ENCODE measurements around the gene DDX41.

DDX41 gene

GRCh38 chr5:177519463-177520235, 2.9 kb upstream of the DDX41 start:
- peaks cover 13% of the 10 kb centered on the region for H3K79me1 ChIP-seq (ENCODE audit: low read length)
- peaks cover 7% of the 10 kb centered on the region for H3K36me3 ChIP-seq (ENCODE audit: control insufficient read depth, insufficient read depth, low read length)

GRCh38 chr5:177515580-177515979, 1.2 kb downstream of the DDX41 start:
- H4K5ac ChIP-seq (ENCODE audit: low read length), result no peak overlapping the region
- H3K4me1 ChIP-seq (ENCODE audit: control insufficient read depth, low read depth, low read length), result no peaks in the 10 kb centered on the region
- H3K79me1 ChIP-seq (ENCODE audit: low read length), result peaks cover 13% of the 10 kb centered on the region
- no peak overlapping the region for H3K4me3 ChIP-seq (ENCODE audit: low read length)
- H3K4ac ChIP-seq (ENCODE audit: low read depth, low read length), result no peak overlapping the region
- no peak overlapping the region for H2BK120ac ChIP-seq (ENCODE audit: low read depth, low read length)
- H4K8ac ChIP-seq (ENCODE audit: low read depth, low read length), result no peak overlapping the region
- no peak overlapping the region for H3K18ac ChIP-seq (ENCODE audit: low read length)
- DNase-seq, result no peak
- H2BK5ac ChIP-seq (ENCODE audit: low read length), result no peak overlapping the region
- peaks cover 10% of the 10 kb centered on the region for H3K79me2 ChIP-seq (ENCODE audit: control insufficient read depth, insufficient read depth, low read length)
- H3K27me3 ChIP-seq (ENCODE audit: insufficient read depth, low read length, poor library complexity), result no peaks in the 10 kb centered on the region
- peak overlapping the region; percentile 98 for H3K9ac ChIP-seq (ENCODE audit: low read length)
- no peak overlapping the region for H3K56ac ChIP-seq (ENCODE audit: low read length)
- H2BK15ac ChIP-seq (replicated peaks; ENCODE audit: low read depth), result no peak overlapping the region
- H2AK5ac ChIP-seq (ENCODE audit: low read length), result no peak overlapping the region
- no peak overlapping the region for H3K27ac ChIP-seq (ENCODE audit: low read depth, low read length)
- WGBS (ENCODE audit: extremely low coverage, insufficient coverage, low lambda C conversion rate), result no CpG with 5 or more reads among the region's 7 CpGs
- H3K23ac ChIP-seq (ENCODE audit: low read length), result no peak overlapping the region
- H3K4me2 ChIP-seq (ENCODE audit: low read length), result peak overlapping the region; percentile 78
- peaks cover 11% of the 10 kb centered on the region for H3K36me3 ChIP-seq (ENCODE audit: control insufficient read depth, insufficient read depth, low read length)

More at GRCh38 chr5:177519463-177520235, 2.9 kb upstream of the DDX41 start:
- H2BK5ac ChIP-seq (ENCODE audit: low read length), result no peak overlapping the region
- peaks cover 10% of the 10 kb centered on the region for H3K79me2 ChIP-seq (ENCODE audit: control insufficient read depth, insufficient read depth, low read length)
- no peak overlapping the region for H3K56ac ChIP-seq (ENCODE audit: low read length)
- no peak overlapping the region for H2AK5ac ChIP-seq (ENCODE audit: low read length)
- H2BK120ac ChIP-seq (ENCODE audit: low read depth, low read length), result no peak overlapping the region
- no peak for DNase-seq
- no peak overlapping the region for H3K4ac ChIP-seq (ENCODE audit: low read depth, low read length)
- H3K27me3 ChIP-seq (ENCODE audit: insufficient read depth, low read length, poor library complexity), result no peaks in the 10 kb centered on the region
- H3K4me2 ChIP-seq (ENCODE audit: low read length), result no peak overlapping the region
- no peak overlapping the region for H3K27ac ChIP-seq (ENCODE audit: low read depth, low read length)
- no peak overlapping the region for H4K8ac ChIP-seq (ENCODE audit: low read depth, low read length)
- no peaks in the 10 kb centered on the region for H3K4me1 ChIP-seq (ENCODE audit: control insufficient read depth, low read depth, low read length)
- H3K23ac ChIP-seq (ENCODE audit: low read length), result no peak overlapping the region
- no peak overlapping the region for H4K5ac ChIP-seq (ENCODE audit: low read length)
- H3K9ac ChIP-seq (ENCODE audit: low read length), result no peak overlapping the region
- H3K4me3 ChIP-seq (ENCODE audit: low read length), result no peak overlapping the region
- H2BK15ac ChIP-seq (replicated peaks; ENCODE audit: low read depth), result no peak overlapping the region
- no CpG with 5 or more reads among the region's 13 CpGs for WGBS (ENCODE audit: extremely low coverage, insufficient coverage, low lambda C conversion rate)
- H3K18ac ChIP-seq (ENCODE audit: low read length), result no peak overlapping the region

DNA sequence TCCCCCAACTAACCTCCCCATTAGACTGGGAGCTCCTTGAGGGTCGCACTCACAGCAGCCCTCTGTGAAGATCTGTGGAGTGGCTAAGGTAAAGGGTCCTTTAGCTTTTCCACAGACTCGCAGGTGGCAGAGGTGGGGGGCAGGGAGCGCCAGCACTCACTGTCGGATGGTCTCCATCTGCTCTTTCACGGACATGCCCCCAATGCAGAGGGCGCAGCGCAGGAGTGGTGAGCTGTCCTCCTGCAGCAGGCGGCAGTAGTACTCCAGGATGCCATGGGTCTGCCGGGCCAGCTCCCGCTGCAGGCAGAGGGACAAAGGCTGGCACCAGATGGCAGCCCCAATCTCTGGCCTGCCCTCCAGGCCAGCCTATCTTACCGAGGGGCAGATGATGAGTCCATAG, 2.2 kb downstream of the DDX41 start:
- Histone ChIP-seq H3K4me3 (ENCODE audit: low read length) (no peak overlapping the region), H2BK15ac (replicated peaks; ENCODE audit: low read depth) (no peak overlapping the region), H4K8ac (ENCODE audit: low read depth, low read length) (no peak overlapping the region), H2AK5ac (ENCODE audit: low read length) (no peak overlapping the region), H3K79me2 (ENCODE audit: control insufficient read depth, insufficient read depth, low read length) (peaks cover 10% of the 10 kb centered on the region), H3K4me2 (ENCODE audit: low read length) (no peak overlapping the region), H3K27ac (ENCODE audit: low read depth, low read length) (no peak overlapping the region), H3K27me3 (ENCODE audit: insufficient read depth, low read length, poor library complexity) (no peaks in the 10 kb centered on the region), H3K36me3 (ENCODE audit: control insufficient read depth, insufficient read depth, low read length) (peaks cover 10% of the 10 kb centered on the region), H2BK120ac (ENCODE audit: low read depth, low read length) (no peak overlapping the region), H2BK5ac (ENCODE audit: low read length) (no peak overlapping the region), H3K79me1 (ENCODE audit: low read length) (peaks cover 13% of the 10 kb centered on the region), H4K5ac (ENCODE audit: low read length) (no peak overlapping the region), H3K4ac (ENCODE audit: low read depth, low read length) (no peak overlapping the region), H3K4me1 (ENCODE audit: control insufficient read depth, low read depth, low read length) (no peaks in the 10 kb centered on the region), H3K18ac (ENCODE audit: low read length) (no peak overlapping the region), H3K56ac (ENCODE audit: low read length) (no peak overlapping the region), H3K9ac (ENCODE audit: low read length) (no peak overlapping the region), H3K23ac (ENCODE audit: low read length) (no peak overlapping the region)
- no CpG with 5 or more reads among the region's 11 CpGs for WGBS (ENCODE audit: extremely low coverage, insufficient coverage, low lambda C conversion rate)
- no peak for DNase-seq

DNA sequence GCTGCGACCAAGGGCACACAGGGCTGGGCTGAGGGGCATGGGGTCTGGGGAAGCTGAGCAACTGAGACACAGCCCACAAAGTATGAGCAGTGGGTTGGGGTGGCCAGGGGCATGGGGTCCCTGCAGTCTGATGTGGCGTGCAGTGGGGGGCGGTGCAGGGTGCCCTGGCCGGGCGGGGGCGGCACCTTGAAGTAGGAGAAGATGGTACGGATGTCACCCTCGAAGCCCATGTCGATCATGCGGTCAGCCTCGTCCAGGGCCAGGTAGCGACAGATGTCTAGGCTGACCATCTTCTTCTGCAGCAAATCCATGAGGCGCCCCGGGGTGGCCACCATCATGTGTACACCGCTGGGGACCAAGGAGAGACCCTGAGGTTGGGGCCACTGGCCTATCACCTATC, 3.3 kb downstream of the DDX41 start:
- H3K36me3 ChIP-seq (ENCODE audit: control insufficient read depth, insufficient read depth, low read length), result peaks cover 7% of the 10 kb centered on the region
- no peak overlapping the region for H2BK5ac ChIP-seq (ENCODE audit: low read length)

DNA sequence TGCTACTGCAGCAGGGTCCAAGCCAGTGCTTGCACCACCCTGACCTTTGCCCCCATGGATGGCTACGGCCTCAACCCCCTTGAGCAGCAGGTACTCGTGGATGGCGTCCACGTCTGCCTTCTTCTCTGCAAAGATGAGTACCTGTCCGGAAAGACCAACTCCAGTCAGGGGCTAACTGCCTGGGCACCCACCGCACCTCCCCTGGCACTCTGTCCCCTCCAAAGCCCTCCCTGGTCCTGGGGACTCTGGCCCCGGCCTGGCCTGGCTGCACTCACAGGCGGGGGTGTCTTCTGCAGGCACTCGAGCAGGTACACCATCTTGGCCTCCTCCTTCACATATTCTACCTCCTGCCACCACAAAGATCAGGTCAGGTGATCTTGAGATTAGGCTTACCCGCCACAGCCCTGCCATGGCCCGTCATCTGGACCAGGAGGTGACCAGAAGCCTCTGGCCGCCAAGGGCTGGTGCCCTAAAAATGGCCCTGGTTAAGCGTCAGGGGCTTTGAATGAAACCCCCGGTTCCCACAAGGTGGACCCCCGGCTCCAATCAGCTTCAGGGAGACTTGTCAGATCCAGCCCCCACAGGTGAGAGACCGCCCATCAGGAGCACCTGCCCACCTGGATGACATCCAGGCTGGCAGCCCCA, 3.9 kb downstream of the DDX41 start:
- Histone ChIP-seq H3K79me2 (ENCODE audit: control insufficient read depth, insufficient read depth, low read length) (peaks cover 10% of the 10 kb centered on the region), H2AK5ac (ENCODE audit: low read length) (no peak overlapping the region), H3K36me3 (ENCODE audit: control insufficient read depth, insufficient read depth, low read length) (peaks cover 7% of the 10 kb centered on the region), H3K4me1 (ENCODE audit: control insufficient read depth, low read depth, low read length) (no peaks in the 10 kb centered on the region), H2BK5ac (ENCODE audit: low read length) (no peak overlapping the region), H3K27ac (ENCODE audit: low read depth, low read length) (no peak overlapping the region), H3K4me2 (ENCODE audit: low read length) (no peak overlapping the region), H2BK120ac (ENCODE audit: low read depth, low read length) (no peak overlapping the region), H3K79me1 (ENCODE audit: low read length) (peaks cover 13% of the 10 kb centered on the region), H3K4ac (ENCODE audit: low read depth, low read length) (no peak overlapping the region), H3K56ac (ENCODE audit: low read length) (no peak overlapping the region), H3K9ac (ENCODE audit: low read length) (no peak overlapping the region), H3K23ac (ENCODE audit: low read length) (no peak overlapping the region), H3K27me3 (ENCODE audit: insufficient read depth, low read length, poor library complexity) (no peaks in the 10 kb centered on the region), H3K4me3 (ENCODE audit: low read length) (no peak overlapping the region), H4K8ac (ENCODE audit: low read depth, low read length) (no peak overlapping the region), H3K18ac (ENCODE audit: low read length) (no peak overlapping the region), H2BK15ac (replicated peaks; ENCODE audit: low read depth) (no peak overlapping the region), H4K5ac (ENCODE audit: low read length) (no peak overlapping the region)
- no peak for DNase-seq
- WGBS (ENCODE audit: extremely low coverage, insufficient coverage, low lambda C conversion rate), result no CpG with 5 or more reads among the region's 16 CpGs

More for the DNA sequence above, 3.3 kb downstream of the DDX41 start:
- Histone ChIP-seq H3K18ac (ENCODE audit: low read length) (no peak overlapping the region), H4K5ac (ENCODE audit: low read length) (no peak overlapping the region), H2BK120ac (ENCODE audit: low read depth, low read length) (no peak overlapping the region), H3K4me2 (ENCODE audit: low read length) (no peak overlapping the region), H3K23ac (ENCODE audit: low read length) (no peak overlapping the region), H3K4me3 (ENCODE audit: low read length) (no peak overlapping the region), H3K9ac (ENCODE audit: low read length) (no peak overlapping the region), H3K56ac (ENCODE audit: low read length) (no peak overlapping the region), H2AK5ac (ENCODE audit: low read length) (no peak overlapping the region), H3K79me2 (ENCODE audit: control insufficient read depth, insufficient read depth, low read length) (peaks cover 10% of the 10 kb centered on the region), H3K27me3 (ENCODE audit: insufficient read depth, low read length, poor library complexity) (no peaks in the 10 kb centered on the region), H4K8ac (ENCODE audit: low read depth, low read length) (no peak overlapping the region), H3K79me1 (ENCODE audit: low read length) (peaks cover 13% of the 10 kb centered on the region), H3K4ac (ENCODE audit: low read depth, low read length) (no peak overlapping the region), H3K27ac (ENCODE audit: low read depth, low read length) (no peak overlapping the region), H3K4me1 (ENCODE audit: control insufficient read depth, low read depth, low read length) (no peaks in the 10 kb centered on the region), H2BK15ac (replicated peaks; ENCODE audit: low read depth) (no peak overlapping the region)
- no CpG with 5 or more reads among the region's 15 CpGs for WGBS (ENCODE audit: extremely low coverage, insufficient coverage, low lambda C conversion rate)
- DNase-seq, result no peak

Data from mesendoderm (in vitro differentiated cells).